ENCODE measurements around the gene TTC8.
"Not testable (repeated sequence)": the region's sequence is repeated elsewhere in the genome, so short reads cannot be mapped to it uniquely, and the experiment has no call there.

TTC8 gene

DNA sequence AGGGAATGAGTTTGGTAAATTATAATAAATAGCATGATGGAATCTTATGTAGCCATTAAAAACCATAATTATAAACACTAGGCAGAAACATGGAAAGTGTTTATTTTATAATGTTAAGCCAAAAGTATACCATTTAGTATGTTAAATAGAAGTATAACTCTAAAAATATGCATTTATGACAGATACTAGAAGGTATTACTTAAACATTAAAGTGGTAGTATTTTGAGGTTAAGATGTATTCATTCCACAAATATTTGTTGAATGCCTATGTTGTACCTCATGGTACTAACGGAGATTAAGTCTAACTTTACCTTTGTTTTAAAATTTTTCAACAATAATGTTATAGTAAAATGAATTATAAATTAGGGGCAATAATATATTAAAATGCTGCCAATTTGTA, 24.1 kb downstream of the TTC8 start:
- Mint-ChIP-seq H3K9me3 (no peaks in the 10 kb centered on the region), H3K27me3 (ENCODE audit: low read depth) (no peaks in the 10 kb centered on the region), H3K36me3 (ENCODE audit: low read depth) (peaks cover 23% of the 10 kb centered on the region), H3K27ac (no peak overlapping the region), H3K4me1 (no peaks in the 10 kb centered on the region), H3K4me3 (no peak overlapping the region)
- no peak for TF ChIP-seq CTCF (IDR thresholded peaks at IDR 0.05; ENCODE audit: unreplicated experiment in 3 of 3)

DNA sequence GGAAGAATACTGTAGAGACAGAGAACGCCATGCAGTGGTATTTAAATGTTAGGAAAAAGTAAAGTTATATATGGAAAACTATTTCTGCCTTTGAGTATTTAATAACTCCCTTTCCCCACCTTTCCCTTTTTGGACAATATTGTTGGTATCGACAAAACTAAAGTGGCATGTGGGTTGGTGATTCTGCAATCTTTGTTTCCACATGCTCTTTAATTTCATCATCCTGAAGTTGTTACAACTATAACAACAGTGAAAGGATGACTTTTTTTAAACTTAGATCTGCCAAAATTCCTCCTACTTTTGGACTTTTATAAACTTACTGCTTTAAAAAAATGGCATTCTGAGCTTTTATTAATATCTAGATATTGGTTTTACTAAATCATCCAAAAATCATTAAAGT, 25.3 kb downstream of the TTC8 start:
- Mint-ChIP-seq H3K4me1 (no peaks in the 10 kb centered on the region), H3K9me3 (no peaks in the 10 kb centered on the region), H3K36me3 (ENCODE audit: low read depth) (peaks cover 26% of the 10 kb centered on the region), H3K27ac (no peak overlapping the region), H3K4me3 (no peak overlapping the region), H3K27me3 (ENCODE audit: low read depth) (no peaks in the 10 kb centered on the region)
- TF ChIP-seq CTCF (IDR thresholded peaks at IDR 0.05; ENCODE audit: unreplicated experiment in 3 of 3): no peak

- no peaks in the 10 kb centered on the region for H3K27me3 Mint-ChIP-seq (ENCODE audit: low read depth)
- H3K36me3 Mint-ChIP-seq (ENCODE audit: low read depth): peaks cover 20% of the 10 kb centered on the region
- no peak overlapping the region for H3K27ac Mint-ChIP-seq
- no peak overlapping the region for H3K4me3 Mint-ChIP-seq
- TF ChIP-seq CTCF (IDR thresholded peaks at IDR 0.05; ENCODE audit: unreplicated experiment in 3 of 3): no peak
- H3K4me1 Mint-ChIP-seq: no peaks in the 10 kb centered on the region
- H3K9me3 Mint-ChIP-seq: no peaks in the 10 kb centered on the region
Observed at GRCh38 chr14:88851587-88851986, 27.1 kb downstream of the TTC8 start.

DNA sequence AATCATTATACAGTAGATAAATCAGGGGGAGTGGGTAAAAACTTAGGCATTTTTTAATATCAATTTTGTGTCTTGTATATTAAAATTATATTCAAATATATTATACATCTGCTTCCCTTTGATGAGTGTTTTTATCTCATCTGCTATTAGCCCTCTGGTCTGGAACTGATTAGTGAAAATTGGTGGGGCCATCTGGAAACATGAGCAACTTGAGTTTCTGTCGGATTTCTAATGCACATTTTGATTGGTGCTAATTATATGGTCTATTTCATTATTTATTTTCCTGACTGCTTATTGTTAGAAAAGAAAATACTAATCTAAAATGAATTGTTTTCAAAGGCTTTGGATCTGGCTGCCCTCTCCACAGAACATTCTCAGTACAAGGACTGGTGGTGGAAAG, 28.2 kb downstream of the TTC8 start:
- Mint-ChIP-seq H3K36me3 (ENCODE audit: low read depth) (peaks cover 25% of the 10 kb centered on the region), H3K9me3 (no peaks in the 10 kb centered on the region), H3K4me3 (no peak overlapping the region), H3K27me3 (ENCODE audit: low read depth) (no peaks in the 10 kb centered on the region), H3K4me1 (no peaks in the 10 kb centered on the region), H3K27ac (no peak overlapping the region)
- TF ChIP-seq CTCF (IDR thresholded peaks at IDR 0.05; ENCODE audit: unreplicated experiment in 3 of 3): no peak

- H3K27me3 Mint-ChIP-seq (ENCODE audit: low read depth): no peaks in the 10 kb centered on the region
- H3K4me3 Mint-ChIP-seq: no peak overlapping the region
- H3K27ac Mint-ChIP-seq: no peak overlapping the region
- peaks cover 27% of the 10 kb centered on the region for H3K36me3 Mint-ChIP-seq (ENCODE audit: low read depth)
- no peak for TF ChIP-seq CTCF (IDR thresholded peaks at IDR 0.05; ENCODE audit: unreplicated experiment in 3 of 3)
- H3K4me1 Mint-ChIP-seq: no peaks in the 10 kb centered on the region
- no peaks in the 10 kb centered on the region for H3K9me3 Mint-ChIP-seq
Observed at GRCh38 chr14:88853129-88853528, 28.7 kb downstream of the TTC8 start.

GRCh38 chr14:88856786-88857366, 32.4 kb downstream of the TTC8 start:
- Mint-ChIP-seq H3K4me3 (no peak overlapping the region), H3K36me3 (ENCODE audit: low read depth) (peaks cover 50% of the 10 kb centered on the region), H3K4me1 (no peaks in the 10 kb centered on the region), H3K9me3 (no peaks in the 10 kb centered on the region), H3K27ac (no peak overlapping the region), H3K27me3 (ENCODE audit: low read depth) (no peaks in the 10 kb centered on the region)
- TF ChIP-seq CTCF (IDR thresholded peaks at IDR 0.05; ENCODE audit: unreplicated experiment in 3 of 3): no peak

DNA sequence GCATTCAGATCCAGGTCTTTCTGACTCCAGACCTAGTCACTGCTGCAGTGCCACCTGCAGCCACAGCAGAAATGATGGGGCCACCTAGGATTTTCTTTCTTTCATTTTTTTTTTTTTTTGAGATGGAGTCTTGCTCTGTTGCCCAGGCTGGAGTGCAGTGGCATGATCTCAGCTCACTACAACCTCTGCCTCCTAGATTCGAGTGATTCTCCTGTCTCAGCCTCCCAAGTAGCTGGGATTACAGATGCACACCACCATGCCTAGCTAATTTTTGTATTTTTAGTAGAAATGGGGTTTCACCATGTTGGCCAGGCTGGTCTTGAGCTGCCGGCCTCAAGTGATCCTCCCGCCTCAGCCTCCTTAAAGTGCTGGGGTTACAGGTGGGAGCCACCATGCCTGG, 33.4 kb downstream of the TTC8 start:
- H3K27ac Mint-ChIP-seq; H3K9me3 Mint-ChIP-seq; H3K4me3 Mint-ChIP-seq; H3K27me3 Mint-ChIP-seq (ENCODE audit: low read depth); H3K4me1 Mint-ChIP-seq: not testable (repeated sequence)
- H3K36me3 Mint-ChIP-seq (ENCODE audit: low read depth): peaks cover 56% of the 10 kb centered on the region

- H3K36me3 Mint-ChIP-seq (ENCODE audit: low read depth): peaks cover 52% of the 10 kb centered on the region
- not testable (repeated sequence) for H3K27me3 Mint-ChIP-seq (ENCODE audit: low read depth); H3K27ac Mint-ChIP-seq; H3K9me3 Mint-ChIP-seq; H3K4me3 Mint-ChIP-seq; H3K4me1 Mint-ChIP-seq
Observed at GRCh38 chr14:88859118-88859517, 34.7 kb downstream of the TTC8 start.

All from nephron (organoid).